ENCODE measurements around the gene HMCN2.

Gene HMCN2

DNA sequence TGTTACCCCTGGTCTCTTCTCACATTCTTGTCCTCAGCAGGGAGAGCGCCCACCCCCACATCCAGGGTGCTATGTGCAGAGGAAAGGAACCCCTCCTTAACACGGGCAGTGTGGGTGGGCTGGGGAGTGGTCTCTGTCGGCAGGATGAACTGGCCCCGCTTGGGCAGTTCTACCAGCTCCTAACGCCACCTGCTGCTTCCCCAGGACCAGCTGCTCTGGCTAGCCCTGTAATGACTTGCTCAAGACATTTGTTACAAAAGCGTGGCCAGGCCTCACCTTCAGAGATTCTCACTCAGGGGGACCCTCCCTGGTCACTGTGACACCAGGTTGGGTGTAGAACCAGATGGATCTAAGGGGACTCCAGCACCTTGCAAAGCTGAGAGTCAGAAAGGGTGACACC is 82.4 kb downstream of the HMCN2 start:
- DNase-seq: no peak

DNA sequence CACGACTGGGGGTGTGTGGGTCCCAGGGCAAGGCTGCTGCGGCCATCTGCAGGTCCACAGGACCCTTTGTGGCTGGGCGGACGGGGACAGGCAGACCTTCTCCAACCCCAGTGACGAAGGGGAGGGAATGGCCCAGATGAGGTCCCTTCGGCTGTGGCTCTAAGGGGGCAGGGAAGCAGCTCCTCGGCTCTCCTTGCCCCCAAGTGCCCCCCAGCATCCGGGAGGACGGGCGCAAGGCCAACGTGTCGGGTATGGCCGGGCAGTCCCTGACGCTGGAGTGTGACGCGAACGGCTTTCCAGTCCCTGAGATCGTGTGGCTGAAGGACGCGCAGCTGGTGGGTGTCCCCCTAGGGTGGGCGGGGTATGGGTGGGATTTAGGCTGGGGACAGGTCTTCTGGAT is 82.8 kb downstream of the HMCN2 start:
- DNase-seq: no peak

DNA sequence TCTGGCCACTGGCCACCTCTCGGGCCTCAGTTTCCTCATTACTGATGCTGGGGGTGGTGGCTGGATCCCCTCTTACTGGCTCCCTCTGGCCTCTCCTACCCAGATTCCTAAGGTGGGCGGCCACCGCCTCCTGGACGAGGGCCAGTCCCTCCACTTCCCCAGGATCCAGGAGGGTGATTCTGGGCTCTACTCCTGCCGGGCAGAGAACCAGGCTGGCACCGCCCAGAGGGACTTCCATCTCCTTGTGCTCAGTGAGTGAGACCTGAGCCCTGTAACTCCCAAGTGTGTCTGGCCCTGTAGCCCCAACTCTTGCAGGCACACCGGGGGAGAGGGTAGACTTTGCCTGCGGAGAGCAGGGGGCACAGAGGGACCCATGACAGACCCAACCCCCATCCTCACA is 83.3 kb downstream of the HMCN2 start:
- DNase-seq: no peak

DNA sequence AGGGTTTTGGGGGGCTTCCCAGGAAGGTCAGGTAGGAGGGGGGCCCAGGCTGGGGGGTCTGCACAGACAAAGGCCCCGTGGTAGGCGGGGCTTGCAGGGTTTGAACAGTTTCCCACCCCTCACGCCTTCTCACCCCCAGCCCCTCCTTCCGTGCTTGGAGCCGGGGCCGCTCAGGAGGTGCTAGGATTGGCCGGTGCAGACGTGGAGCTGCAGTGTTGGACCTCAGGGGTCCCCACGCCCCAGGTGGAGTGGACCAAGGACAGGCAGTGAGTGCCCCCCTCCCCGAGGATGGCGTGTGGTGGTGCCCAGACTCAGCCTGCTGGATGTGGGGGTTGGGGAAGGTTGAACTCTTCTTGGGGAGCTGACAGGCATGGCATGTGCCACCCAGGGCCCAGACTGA is 83.8 kb downstream of the HMCN2 start:
- DNase-seq: no peak

DNA sequence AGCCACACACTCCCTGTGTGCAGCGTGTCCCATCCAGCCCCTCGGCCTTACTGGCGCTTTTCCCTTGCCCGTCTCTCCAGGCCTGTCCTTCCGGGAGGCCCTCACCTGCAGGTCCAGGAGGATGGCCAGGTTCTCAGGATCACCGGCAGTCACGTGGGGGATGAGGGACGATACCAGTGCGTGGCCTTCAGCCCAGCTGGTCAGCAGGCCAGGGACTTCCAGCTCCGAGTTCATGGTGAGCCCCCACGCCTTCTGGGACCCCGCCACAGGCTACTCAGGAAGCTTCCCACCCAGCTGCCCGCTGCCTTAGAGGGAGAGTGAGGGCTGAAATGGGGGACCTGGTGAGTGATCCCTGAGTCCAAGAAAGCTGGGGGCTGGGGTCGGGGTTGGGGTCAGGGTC is 85.8 kb downstream of the HMCN2 start:
- no peak for DNase-seq

DNA sequence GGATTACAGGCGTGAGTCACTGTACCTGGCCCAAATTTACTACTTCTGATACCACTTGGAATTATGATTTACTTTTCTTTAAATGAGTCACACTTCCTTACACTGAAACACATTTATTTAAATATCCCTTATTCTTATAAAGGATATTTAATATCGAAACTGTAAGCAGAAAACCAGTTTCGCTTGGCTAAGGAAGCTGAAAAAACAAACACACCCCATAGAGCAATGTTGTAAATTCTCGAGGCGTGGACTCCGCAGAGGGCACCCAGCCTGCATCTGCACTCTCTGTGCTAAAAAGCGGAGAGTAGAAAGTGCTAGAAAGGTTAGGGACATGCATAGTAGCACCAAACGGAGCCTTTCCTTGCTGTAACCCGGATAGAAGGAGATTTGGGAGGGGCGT is 86.5 kb downstream of the HMCN2 start:
- no peak for DNase-seq

DNA sequence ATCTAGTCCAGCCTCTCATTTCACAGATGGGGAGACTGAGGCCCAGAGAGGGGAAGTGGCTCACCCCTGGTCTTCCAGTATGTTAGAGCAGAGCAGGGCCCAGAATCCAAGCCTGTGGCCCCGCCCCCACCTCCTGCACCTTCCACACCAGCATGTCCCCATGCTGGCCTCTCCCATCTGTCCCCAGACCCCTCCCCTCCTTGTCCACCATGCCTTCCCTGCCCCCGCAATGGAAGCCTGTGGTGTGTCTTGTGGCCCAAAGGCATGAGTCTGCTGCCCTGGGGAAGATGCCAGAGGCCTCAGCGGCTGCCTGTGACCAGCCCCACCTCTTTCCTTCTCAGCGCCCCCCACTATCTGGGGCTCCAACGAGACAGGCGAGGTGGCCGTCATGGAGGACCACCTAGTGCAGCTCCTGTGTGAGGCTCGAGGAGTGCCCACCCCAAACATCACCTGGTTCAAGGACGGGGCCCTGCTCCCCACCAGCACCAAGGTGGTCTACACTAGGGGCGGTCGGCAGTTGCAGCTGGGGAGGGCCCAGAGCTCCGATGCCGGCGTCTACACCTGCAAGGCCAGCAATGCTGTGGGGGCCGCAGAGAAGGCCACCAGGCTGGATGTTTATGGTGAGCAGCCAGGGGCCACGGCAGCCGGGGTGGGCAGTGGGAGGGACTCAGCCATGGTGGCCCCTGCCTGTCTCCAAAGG is 87.2 kb downstream of the HMCN2 start:
- no peak for DNase-seq

DNA sequence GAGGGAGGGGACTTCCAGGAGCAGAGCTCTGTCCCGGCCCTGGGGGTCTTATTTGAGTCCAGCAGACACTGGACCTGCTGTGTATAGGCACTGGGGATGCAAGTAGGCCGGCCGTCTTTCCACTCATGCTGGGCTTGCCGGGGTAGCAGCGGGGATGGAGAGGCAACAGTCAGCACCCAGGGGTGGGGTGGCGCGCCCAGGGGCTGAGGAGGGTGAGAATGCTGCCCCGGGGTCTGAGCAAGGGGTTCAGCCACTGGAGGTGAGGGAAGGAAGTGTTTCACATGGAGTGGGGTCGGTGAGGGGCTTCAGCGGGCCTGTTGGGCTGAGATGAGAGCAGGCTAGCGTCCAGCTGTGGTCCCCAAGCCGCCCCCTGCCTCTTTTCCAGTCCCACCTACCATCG is 88.8 kb downstream of the HMCN2 start:
- no peak for DNase-seq

DNA sequence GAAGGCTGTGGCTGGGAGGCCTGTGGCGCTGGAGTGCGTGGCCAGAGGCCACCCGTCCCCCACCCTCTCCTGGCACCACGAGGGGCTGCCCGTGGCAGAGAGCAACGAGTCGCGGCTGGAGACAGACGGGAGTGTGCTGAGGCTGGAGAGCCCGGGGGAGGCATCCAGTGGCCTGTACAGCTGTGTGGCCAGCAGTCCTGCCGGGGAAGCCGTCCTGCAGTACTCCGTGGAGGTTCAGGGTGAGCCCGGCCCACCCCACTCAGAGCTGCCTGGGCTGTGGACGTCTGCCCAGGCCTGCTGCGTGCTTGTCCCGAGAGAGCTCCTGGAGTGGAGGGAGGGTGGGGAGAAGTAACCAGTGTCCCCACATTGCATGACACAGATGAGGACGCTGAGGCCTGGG is 89.2 kb downstream of the HMCN2 start:
- no peak for DNase-seq

DNA sequence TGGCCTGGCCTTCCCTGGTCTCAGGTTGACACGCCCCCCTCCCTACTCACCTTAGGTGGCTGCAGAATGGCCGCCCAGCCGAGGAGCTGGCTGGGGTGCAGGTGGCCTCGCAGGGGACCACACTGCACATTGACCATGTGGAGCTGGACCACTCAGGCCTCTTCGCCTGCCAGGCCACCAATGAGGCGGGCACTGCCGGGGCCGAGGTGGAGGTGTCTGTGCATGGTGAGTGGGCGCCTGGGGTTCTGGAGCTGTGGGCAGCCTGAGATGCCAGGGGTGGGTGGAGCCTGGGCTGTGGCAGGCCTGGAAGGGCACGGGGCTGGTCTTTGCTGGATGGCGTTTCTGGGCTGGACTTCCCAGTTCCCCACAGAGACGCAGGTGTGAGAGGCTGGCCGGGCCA is 90.5 kb downstream of the HMCN2 start:
- no peak for DNase-seq

DNA sequence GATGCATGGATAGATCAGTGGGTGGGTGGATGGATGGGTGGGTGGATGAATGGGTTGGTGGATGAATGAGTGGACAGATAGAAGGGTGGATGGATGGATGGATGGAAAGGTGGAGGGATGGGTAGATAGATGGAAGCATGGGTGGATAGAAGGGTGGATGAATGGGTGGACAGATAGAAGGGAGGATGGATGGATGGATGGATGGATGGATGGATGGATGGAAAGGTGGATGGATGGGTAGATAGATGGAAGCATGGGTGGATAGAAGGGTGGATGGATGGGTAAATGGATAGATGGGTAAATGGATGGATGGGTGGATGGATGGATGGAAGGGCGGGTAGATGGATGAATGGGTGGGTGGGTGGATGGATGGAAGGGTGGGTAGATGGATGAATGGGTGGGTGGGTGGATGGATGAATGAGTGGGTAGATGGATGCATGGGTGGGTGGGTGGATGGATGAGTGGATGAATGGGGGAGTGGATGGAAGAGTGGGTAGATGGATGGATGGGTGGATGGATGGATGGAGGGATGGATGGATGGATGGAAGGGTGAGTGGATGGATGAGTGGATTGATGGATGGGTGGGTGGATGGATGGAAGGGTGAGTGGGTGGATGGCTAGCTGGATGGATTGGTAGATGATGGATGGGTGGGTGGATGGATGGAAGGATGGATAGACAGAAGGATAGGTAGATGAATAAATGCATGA is 91.5 kb downstream of the HMCN2 start:
- no peak for DNase-seq

DNA sequence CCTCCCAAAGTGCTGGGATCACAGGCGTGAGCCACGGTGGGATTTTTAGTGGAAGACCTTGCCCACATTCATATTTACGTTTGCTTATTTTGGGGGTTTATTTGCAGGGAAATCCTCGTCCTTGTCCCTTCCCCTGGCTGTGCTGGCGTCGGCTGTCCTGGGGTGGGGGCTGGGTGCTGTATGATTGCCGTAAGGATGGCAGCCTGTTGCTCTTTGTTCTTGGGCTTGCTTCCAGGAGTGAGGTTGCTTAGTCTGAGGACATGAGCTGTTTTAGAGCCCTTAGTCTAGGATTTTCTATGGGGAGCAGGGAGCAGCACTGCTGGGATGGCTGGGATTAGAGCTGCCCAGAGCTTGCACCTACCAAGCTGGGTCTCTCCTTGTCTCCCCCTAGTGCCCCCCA is 93.4 kb downstream of the HMCN2 start:
- no peak for DNase-seq

DNA sequence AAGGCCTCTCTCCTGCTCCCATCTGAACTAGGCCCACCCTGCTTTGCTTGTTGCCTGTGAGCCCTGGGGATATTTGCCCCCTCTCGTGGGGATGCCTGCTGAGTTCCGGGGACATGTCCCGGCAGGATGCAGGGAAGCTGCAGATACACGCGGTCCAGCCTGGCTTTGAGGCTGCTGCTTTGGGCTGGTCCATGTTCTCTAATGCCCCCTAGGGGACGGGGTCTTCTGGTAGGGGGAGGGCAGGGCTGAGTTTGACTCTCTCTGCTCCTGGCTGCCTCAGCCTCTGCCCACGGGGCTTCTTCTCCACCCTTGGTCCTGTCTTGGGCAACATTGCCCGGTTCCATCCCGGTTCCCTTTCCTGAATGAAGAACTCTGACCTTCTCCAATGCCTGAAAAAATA is 94.3 kb downstream of the HMCN2 start:
- DNase-seq: no peak

DNA sequence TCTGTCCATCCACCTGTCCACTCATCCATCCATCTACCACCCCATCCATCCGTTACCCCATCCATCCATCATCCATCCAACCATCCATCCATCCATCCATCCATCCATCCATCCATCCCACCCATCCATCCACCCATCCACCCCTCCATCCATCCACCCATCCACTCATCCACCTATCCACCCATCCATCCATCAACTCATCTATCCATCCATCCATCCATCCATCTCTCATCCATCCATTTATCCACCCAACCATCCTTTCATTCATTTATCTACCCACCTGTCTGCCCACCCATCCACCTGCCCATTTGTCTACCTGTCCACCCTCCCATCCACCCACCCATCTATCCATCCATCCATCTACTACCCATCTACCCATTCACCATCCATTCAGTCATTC is 95.1 kb downstream of the HMCN2 start:
- no peak for DNase-seq

DNA sequence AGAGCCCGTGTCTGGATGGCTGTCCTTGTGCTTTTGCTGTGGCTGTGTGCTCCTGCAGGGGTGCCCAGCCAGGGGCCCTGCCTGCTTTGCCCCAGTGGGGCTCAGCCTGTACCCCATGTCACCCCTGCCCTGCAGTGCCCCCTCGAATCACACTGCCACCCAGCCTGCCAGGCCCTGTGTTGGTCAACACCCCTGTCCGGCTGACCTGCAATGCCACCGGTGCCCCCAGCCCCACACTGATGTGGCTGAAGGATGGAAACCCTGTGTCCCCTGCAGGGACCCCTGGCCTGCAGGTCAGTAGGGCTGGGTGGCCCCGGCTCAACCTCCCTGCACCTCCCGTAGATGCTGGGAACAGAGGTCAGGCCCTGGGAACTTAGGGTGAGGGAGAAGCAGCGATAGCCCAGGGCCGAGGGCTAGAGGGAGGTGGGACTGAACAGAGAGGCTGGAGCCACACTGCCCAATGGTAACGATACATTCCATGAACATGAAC is 96.4 kb downstream of the HMCN2 start:
- DNase-seq: no peak

DNA sequence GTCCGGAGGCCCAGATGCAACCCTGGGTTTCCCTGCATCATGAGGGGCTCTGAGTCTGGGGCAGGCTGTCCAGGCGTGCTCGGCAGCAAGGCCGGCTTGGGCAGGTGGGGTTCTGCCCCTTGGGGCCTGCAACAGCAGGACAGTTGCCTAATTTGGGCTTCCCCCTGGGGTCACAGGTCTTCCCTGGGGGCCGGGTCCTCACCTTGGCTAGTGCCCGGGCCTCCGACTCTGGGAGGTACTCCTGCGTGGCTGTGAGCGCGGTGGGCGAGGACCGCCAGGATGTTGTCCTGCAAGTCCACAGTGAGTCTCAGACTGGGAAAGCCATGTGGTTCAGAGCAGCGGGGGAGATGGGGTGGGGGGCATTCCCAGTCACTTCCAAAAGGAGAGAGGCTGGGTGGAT is 97.1 kb downstream of the HMCN2 start:
- DNase-seq: no peak

DNA sequence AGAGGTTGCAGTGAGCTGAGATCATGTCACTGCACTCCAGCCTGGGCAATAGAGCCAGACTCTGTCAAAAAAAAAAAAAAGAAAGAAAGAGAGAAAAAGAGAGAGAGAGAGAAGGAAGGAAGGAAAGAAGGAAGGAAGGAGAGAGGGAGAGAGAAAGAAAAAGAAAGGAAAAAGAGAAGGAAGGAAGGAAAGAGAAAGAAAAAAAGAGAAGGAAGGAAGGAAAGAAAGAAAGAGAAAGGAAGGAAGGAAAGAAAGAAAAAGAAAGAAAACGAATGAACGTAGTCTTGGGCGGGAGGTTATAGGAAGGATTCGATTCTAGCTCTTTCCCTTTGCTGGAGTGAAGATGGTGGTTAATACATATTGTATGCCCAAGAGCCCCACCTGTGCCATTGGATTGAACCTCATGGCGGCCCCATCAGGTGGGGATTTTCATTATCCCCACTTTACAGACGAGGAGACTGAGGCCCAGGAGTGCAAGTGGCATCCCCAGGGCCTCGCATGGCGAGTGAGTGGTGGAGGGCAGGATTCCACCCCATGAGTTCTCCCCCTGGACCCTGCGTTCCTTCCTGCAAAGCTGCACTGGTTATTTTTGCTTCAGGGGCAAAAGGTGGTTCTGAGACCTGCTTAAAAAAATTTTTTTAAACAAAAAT is 98.3 kb downstream of the HMCN2 start:
- no peak for DNase-seq

DNA sequence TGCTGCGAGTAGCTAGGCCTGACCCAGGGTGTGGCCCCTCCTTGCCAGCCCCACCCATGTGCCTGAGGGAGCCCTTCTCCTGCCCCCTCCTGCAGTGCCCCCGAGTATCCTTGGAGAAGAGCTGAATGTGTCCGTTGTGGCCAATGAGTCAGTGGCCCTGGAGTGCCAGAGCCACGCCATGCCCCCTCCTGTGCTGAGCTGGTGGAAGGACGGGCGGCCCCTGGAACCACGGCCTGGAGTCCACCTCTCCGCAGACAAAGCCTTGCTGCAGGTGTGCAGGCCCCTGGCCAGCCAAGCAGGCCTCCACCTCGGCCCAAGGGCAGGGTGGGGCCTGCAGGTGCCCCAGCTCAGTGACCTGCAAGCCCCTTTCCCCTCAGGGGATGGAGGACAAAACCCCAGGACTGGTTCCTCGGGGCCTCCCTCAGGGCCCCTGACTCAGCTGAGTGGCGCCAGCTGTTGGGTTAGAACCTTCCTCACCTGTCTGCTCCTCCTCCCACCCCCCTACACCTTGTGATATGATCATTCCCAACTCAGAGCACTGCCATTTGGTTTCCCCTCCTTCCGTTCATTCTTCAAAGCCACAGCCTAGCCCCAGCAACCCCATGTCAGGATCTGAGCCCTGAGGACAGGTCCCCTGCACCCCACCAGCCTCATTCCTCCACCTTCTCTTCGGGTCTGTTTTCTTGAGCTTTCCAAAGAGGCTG is 99.2 kb downstream of the HMCN2 start:
- DNase-seq: peak; percentile 55

DNA sequence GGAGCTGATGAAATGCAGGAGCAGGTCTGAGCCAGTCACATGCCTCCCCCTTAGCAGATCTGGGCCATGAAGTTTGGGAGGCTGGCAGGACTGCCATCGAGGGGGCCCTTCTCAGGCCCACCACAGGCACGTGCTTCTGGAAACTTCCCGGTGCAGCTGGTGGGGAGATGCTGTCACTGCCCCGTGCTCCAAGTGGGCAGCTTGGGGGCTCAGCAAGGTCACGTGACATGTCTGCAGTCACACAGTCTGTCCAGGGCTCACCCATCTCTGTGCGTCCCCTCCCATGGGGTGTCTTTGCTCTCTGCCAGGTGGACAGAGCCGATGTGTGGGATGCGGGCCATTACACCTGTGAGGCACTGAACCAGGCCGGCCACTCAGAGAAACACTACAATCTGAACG is 99.8 kb downstream of the HMCN2 start:
- no peak for DNase-seq

DNA sequence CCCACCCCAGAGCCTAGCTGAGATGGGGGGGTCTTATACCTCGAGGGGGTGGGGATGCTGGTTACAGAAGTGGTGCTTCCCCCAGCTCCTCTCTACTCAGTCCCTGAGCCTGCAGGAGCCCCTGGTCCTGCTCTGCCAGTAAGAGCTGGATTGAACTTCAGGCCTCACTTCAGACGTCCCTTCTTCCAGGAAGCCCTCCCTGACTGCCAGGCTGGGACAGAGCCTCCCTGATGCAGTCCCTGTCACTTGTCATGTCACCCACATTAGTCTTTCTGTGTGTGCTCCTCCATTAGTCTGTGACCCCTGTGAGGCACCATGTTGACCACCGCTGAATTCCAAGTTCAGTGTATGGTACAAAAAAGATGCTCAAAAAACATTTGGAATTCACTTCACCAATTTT is 100.5 kb downstream of the HMCN2 start:
- DNase-seq: no peak

DNA sequence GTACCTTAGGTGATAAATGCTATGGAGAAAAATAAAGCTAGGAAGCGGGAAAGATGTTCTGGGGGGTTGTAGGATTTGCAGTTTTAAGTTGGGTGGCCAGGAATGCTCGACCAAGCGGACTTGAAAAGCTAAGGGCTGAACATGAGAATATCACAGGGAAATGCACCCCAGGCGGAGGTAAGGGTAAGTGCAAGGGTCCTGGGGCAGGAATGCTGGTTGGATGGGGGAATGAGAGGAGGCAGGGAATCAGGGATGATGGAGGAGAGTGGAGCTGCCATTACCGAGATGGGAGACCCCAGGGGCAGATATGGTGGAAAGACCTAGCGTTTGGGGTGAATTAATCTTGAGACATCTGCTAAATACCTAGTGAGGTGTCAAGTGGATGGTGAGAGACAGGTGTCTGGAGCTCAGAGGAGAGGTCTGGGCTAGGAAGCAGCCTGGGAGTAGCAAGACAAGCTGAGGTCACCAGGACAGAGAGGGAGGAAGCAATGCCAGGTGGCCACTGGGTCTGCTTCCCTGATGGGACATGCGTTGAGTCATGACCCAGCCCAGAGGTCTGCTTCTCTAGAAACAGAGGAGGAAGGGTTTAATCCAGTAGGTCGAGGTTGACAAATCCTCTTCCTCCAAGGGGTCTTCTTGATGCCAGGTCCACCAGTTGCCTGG is 101.5 kb downstream of the HMCN2 start:
- no peak for DNase-seq

DNA sequence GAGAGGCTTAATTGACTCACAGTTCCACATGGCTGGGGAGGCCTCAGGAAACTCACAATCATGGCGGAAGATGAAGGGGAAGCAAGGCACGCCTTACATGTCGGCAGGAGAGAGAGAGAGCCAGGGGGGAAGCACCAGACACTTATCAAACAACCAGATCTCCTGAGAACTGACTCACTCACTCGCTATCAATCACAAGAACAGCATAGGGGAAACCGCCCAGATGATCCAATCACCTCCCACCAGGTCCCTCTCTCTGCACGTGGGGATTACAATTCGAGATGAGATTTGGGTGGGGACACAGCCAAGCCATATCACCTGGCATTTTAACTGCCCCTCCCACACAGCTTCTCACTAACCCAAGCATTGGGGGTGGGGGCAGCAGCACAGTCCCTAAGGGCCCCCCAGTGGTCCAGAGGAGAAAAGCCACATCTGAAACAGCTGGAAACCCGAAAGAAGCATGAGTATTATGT is 103.1 kb downstream of the HMCN2 start:
- peak; percentile 72 for DNase-seq

DNA sequence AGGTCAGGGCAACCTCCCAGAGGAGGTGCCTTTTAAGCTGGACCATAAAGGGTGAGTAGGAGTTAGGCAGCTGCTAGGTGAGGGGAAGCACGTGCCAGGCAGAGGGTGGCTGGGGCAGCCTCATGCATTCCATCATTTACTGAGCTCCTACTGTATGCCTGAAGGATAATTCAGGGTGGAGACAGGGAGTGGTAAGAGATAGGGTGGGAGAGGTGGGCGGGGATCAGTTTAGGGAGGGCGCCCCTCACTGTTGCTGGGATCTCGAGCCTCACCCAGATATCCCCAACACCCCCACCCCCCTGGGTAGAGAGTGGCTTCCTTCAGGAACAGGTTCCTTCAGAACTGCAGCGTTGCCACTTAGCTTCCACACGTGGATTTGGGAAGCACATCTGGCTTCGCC is 104.7 kb downstream of the HMCN2 start:
- no peak for DNase-seq

Measured in islet precursor cell (in vitro differentiated cells).